ENCODE results near the gene NMT1. TPM values are rescaled to one million over a fixed set of nuclear protein-coding genes. Genes with fewer than 3 reads are reported as not detected.

The NMT1 gene
- total RNA-seq, 1 donor from 2014 or later, result 142 TPM

- intact Hi-C loops (cut with micrococcal nuclease), result no loop called here
These were observed 41.7 kb downstream of the NMT1 start for GRCh38 chr17:45102856-45103255.

- intact Hi-C loops (cut with micrococcal nuclease), result no loop called here
These were observed 42.2 kb downstream of the NMT1 start for GRCh38 chr17:45103269-45103795.

GRCh38 chr17:45104029-45104428 lies 42.9 kb downstream of the NMT1 start:
- intact Hi-C loops (cut with micrococcal nuclease), result no loop called here

- intact Hi-C loops (cut with micrococcal nuclease), result no loop called here
These were observed 43.4 kb downstream of the NMT1 start for GRCh38 chr17:45104497-45104896.

GRCh38 chr17:45104907-45105624 lies 43.9 kb downstream of the NMT1 start:
- intact Hi-C loops (cut with micrococcal nuclease), result no loop called here

- intact Hi-C loops (cut with micrococcal nuclease), result no loop called here
These were observed 45.0 kb downstream of the NMT1 start for GRCh38 chr17:45106096-45106495.

- intact Hi-C loops (cut with micrococcal nuclease), result no loop called here
These were observed 45.5 kb downstream of the NMT1 start for GRCh38 chr17:45106582-45106981.

GRCh38 chr17:45107293-45108010 lies 46.3 kb downstream of the NMT1 start:
- intact Hi-C loops (cut with micrococcal nuclease), result no loop called here

GRCh38 chr17:45108051-45108450 lies 46.9 kb downstream of the NMT1 start:
- intact Hi-C loops (cut with micrococcal nuclease), result no loop called here

GRCh38 chr17:45108595-45109521 lies 47.7 kb downstream of the NMT1 start:
- intact Hi-C loops (cut with micrococcal nuclease), result no loop called here

GRCh38 chr17:45110676-45111611 lies 49.8 kb downstream of the NMT1 start:
- intact Hi-C loops (cut with micrococcal nuclease), result no loop called here

- intact Hi-C loops (cut with micrococcal nuclease), result no loop called here
These were observed 50.7 kb downstream of the NMT1 start for GRCh38 chr17:45111850-45112249.

- intact Hi-C loops (cut with micrococcal nuclease), result no loop called here
These were observed 51.7 kb downstream of the NMT1 start for GRCh38 chr17:45112559-45113423.

- intact Hi-C loops (cut with micrococcal nuclease), result no loop called here
These were observed 52.3 kb downstream of the NMT1 start for GRCh38 chr17:45113424-45113754.

- intact Hi-C loops (cut with micrococcal nuclease), result no loop called here
These were observed 53.2 kb downstream of the NMT1 start for GRCh38 chr17:45114117-45114932.

GRCh38 chr17:45115015-45115625 lies 54.0 kb downstream of the NMT1 start:
- intact Hi-C loops (cut with micrococcal nuclease), result no loop called here

GRCh38 chr17:45115871-45116270 lies 54.8 kb downstream of the NMT1 start:
- intact Hi-C loops (cut with micrococcal nuclease), result no loop called here

- intact Hi-C loops (cut with micrococcal nuclease), result no loop called here
These were observed 55.4 kb downstream of the NMT1 start for GRCh38 chr17:45116434-45117016.
